HG03066 (cell line): ENCODE measurements around the gene C20orf173.

Experiments
- ATAC-seq: cut with Tn5 transposase; IDR thresholded peaks from one replicate; pipeline ENCODE4 v1.9.1; 2021; ENCODE audit warnings: low read depth; ENCODE audit not compliant: unreplicated experiment

Gene C20orf173

GRCh38 chr20:35508493-35509218 lies 20.8 kb downstream of the C20orf173 start:
- no peak for ATAC-seq

- no peak for ATAC-seq
Observed at GRCh38 chr20:35506872-35507638, 22.4 kb downstream of the C20orf173 start.

GRCh38 chr20:35506179-35506578 lies 23.3 kb downstream of the C20orf173 start:
- no peak for ATAC-seq

- ATAC-seq, result no peak
Observed at GRCh38 chr20:35504751-35505150, 24.7 kb downstream of the C20orf173 start.

GRCh38 chr20:35503841-35504561 lies 25.5 kb downstream of the C20orf173 start:
- no peak for ATAC-seq

GRCh38 chr20:35503281-35503680 lies 26.2 kb downstream of the C20orf173 start:
- ATAC-seq, result no peak

GRCh38 chr20:35502352-35502751 lies 27.1 kb downstream of the C20orf173 start:
- peak; percentile 72 for ATAC-seq

- no peak for ATAC-seq
Observed at GRCh38 chr20:35499271-35499670, 30.2 kb downstream of the C20orf173 start.

GRCh38 chr20:35497780-35498189 lies 31.7 kb downstream of the C20orf173 start:
- no peak for ATAC-seq

- ATAC-seq, result no peak
Observed at GRCh38 chr20:35497320-35497719, 32.1 kb downstream of the C20orf173 start.

GRCh38 chr20:35496481-35496880 lies 33.0 kb downstream of the C20orf173 start:
- no peak for ATAC-seq

GRCh38 chr20:35492352-35492751 lies 37.1 kb downstream of the C20orf173 start:
- no peak for ATAC-seq

- ATAC-seq, result no peak
Observed at GRCh38 chr20:35491823-35492222, 37.6 kb downstream of the C20orf173 start.

- ATAC-seq, result peak; percentile 99
Observed at GRCh38 chr20:35490736-35491181, 38.7 kb downstream of the C20orf173 start.

GRCh38 chr20:35489717-35490116 lies 39.7 kb downstream of the C20orf173 start:
- ATAC-seq, result no peak

GRCh38 chr20:35487479-35487878 lies 42.0 kb downstream of the C20orf173 start:
- ATAC-seq, result no peak

GRCh38 chr20:35479798-35480197 lies 49.7 kb downstream of the C20orf173 start:
- no peak for ATAC-seq

GRCh38 chr20:35478804-35479472 lies 50.5 kb downstream of the C20orf173 start:
- ATAC-seq, result no peak
